Activated CD8-positive, alpha-beta T cell treated with anti-CD3 and anti-CD28 coated beads for 36 hours (primary cell): ENCODE data around the gene CPE. TPM values are rescaled to one million over a fixed set of nuclear protein-coding genes. Genes with fewer than 3 reads are reported as not detected.

ENCODE experiments used
- ATAC-seq: fragments of 200-7000 bp; cut with Tn5 transposase; one replicate; pipeline ENCODE4 v1.10.0; 2021; ENCODE audit warnings: mild to moderate bottlenecking, moderate library complexity
- CTCF ChIA-PET: fragments of 350-600 bp; sonication (Branson Sonifier 250); formaldehyde crosslinking; loops from one replicate; lab custom pipeline; 2021; ENCODE audit warnings: antibody characterized with exemption; lab: Charles Lee
- POLR2A ChIA-PET: fragments of 350-600 bp; sonication (Branson Sonifier 250); formaldehyde crosslinking; loops from one replicate; lab custom pipeline; 2021; ENCODE audit warnings: antibody characterized with exemption; lab: Charles Lee
- DNase-seq: peaks from one replicate; pipeline ENCODE4 v3.0.0-alpha.2; 2020
- H3K27ac Mint-ChIP-seq: one replicate; pipeline ENCODE4 v1.8.0; 2021; ENCODE audit warnings: mild to moderate bottlenecking, mixed read lengths
- H3K27me3 Mint-ChIP-seq: one replicate; pipeline ENCODE4 v1.8.0; 2021; ENCODE audit warnings: mixed read lengths
- H3K36me3 Mint-ChIP-seq: one replicate; pipeline ENCODE4 v1.8.0; 2021; ENCODE audit warnings: low read depth, mixed read lengths
- H3K4me1 Mint-ChIP-seq: one replicate; pipeline ENCODE4 v1.8.0; 2021; ENCODE audit warnings: low read depth, mixed read lengths
- H3K4me3 Mint-ChIP-seq: one replicate; pipeline ENCODE4 v1.8.0; 2021; ENCODE audit warnings: mild to moderate bottlenecking, moderate library complexity, mixed read lengths
- H3K9me3 Mint-ChIP-seq: one replicate; pipeline ENCODE4 v1.8.0; 2021; ENCODE audit warnings: mixed read lengths
- CTCF ChIP-seq: fragments of 200-600 bp; IDR thresholded peaks from one replicate; pipeline ENCODE4 v1.8.0; 2022; ENCODE audit warnings: antibody characterized with exemption, mild to moderate bottlenecking
- intact Hi-C: fragments of 100-400 bp; cut with micrococcal nuclease; formaldehyde crosslinking; loops from one replicate; pipeline ENCODE4 v1.10.0; 2022
- total RNA-seq, 2 experiments: library from RNA; stranded (reverse); gene quantifications; one replicate each; pipeline ENCODE4 v1.2.3, GENCODE V29; 2021

CPE gene
- total RNA-seq, 2 experiments from 2014 or later = not detected

DNA sequence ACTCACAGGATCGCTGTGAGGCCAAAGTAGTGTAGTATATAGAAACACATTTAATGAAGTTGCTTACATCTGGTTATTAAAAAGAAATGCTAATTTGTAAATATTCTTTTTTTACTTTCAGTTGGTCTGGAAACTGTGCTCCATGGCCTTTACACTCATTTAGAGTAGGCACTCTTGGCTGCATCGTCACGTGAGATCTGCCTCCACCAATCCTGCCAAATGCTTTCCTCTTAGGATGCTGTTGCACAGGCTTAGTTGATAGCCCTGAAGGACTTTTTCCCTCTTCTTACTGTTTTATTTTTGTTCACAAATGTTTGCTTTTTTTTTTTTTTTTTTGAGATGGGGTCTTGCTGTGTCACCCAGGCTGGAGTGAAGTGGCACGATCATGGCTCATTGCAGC lies 6.3 kb downstream of the CPE start:
- Mint-ChIP-seq H3K36me3 (no peaks in the 10 kb centered on the region), H3K27ac (no peak overlapping the region), H3K4me1 (no peaks in the 10 kb centered on the region), H3K4me3 (no peak overlapping the region), H3K27me3 (peaks cover 30% of the 10 kb centered on the region), H3K9me3 (no peaks in the 10 kb centered on the region)
- CTCF ChIA-PET = interaction anchor here (0.8 to 1.7 kb wide), 6 partner anchors 15 to 272 kb away, joined by 3 to 7 read pairs (median 4); partner anchors contain the start of gene TMEM192
- ATAC-seq (no peak), DNase-seq (no peak)
- intact Hi-C loops = no loop called here
- TF ChIP-seq CTCF = no peak
- POLR2A ChIA-PET = no interaction called here

DNA sequence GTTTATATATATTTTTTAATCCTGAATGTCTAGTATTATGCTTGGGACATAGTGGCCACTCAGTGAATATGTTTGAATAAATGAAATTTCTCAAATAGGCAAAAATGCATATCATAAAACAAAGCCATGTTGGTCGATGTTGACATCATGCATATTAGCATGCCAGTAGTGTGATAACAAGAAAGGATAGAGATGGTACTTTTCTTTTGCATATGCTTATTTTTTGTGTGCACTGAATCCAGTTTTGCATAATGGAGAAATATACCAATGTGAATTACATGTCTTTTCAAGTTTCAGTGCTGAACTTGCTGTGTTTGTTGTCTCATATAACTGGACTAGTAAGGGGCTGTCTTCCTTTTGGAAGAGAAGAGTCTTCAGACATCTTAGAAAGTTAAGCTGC lies 7.5 kb downstream of the CPE start:
- POLR2A ChIA-PET = no interaction called here
- Mint-ChIP-seq H3K4me3 (no peak overlapping the region), H3K9me3 (no peaks in the 10 kb centered on the region), H3K36me3 (no peaks in the 10 kb centered on the region), H3K27ac (no peak overlapping the region), H3K4me1 (no peaks in the 10 kb centered on the region), H3K27me3 (peaks cover 26% of the 10 kb centered on the region)
- no peak for ATAC-seq
- CTCF ChIA-PET = interaction anchor here (1.0 to 1.1 kb wide), 2 partner anchors 14 to 255 kb away, joined by 4 to 5 read pairs; no protein-coding TSS in a partner anchor
- intact Hi-C loops = no loop called here
- DNase-seq = no peak
- TF ChIP-seq CTCF = no peak

DNA sequence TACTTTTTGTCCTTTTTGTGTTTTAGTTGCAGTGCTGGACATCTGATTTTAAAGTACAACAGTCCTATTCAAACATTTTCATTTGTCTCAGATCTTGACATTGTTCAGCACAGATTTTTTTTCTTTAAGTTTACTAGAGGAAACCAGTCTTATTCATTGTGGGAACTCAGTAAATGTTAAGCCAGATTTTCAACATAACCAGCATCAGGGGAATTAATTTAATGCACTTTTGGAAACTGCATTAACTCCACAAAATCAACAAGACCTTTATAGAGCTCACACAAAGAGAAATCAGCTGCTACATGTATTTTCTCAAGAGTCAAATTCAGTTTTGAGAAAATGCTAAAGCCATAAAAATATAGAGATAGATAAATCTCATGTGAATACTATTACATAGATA lies 9.9 kb downstream of the CPE start:
- Mint-ChIP-seq H3K4me1 (no peaks in the 10 kb centered on the region), H3K27me3 (peaks cover 13% of the 10 kb centered on the region), H3K27ac (no peak overlapping the region), H3K9me3 (no peaks in the 10 kb centered on the region), H3K4me3 (no peak overlapping the region), H3K36me3 (no peaks in the 10 kb centered on the region)
- no peak for ATAC-seq
- no peak for DNase-seq
- no peak for TF ChIP-seq CTCF
- intact Hi-C loops = no loop called here
- ChIA-PET CTCF (interaction anchor here (1.2 kb wide), 1 partner anchor 258 kb away, joined by 3 read pairs; no protein-coding TSS in a partner anchor), POLR2A (no interaction called here)

DNA sequence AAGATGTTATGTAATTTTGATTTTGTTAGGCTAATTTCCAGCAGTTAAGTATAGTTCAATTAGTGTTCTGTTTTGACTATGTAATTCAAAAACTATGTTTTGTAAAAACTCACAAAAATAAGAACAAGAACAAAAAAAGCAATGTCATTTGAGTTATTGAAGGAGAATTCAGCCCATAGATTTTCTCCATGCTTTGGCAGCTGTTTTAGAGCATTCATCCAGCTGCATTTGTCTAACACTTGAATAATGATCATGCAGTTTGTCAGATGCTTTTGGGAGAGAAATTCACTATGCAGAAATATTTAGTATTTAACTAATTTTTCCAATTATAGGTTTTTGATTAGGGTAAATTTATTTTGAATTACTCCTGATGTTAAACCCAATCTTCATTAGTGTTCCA lies 14.2 kb downstream of the CPE start:
- H3K27me3 Mint-ChIP-seq = peaks cover 6% of the 10 kb centered on the region
- intact Hi-C loops = no loop called here
- ChIA-PET POLR2A (no interaction called here), CTCF (interaction anchor here (1.0 kb wide), 1 partner anchor 262 kb away, joined by 4 read pairs; no protein-coding TSS in a partner anchor)
- no peaks in the 10 kb centered on the region for H3K4me1 Mint-ChIP-seq
- TF ChIP-seq CTCF = no peak
- H3K36me3 Mint-ChIP-seq = no peaks in the 10 kb centered on the region
- H3K4me3 Mint-ChIP-seq = no peak overlapping the region
- DNase-seq (no peak), ATAC-seq (no peak)
- no peaks in the 10 kb centered on the region for H3K9me3 Mint-ChIP-seq
- H3K27ac Mint-ChIP-seq = no peak overlapping the region

DNA sequence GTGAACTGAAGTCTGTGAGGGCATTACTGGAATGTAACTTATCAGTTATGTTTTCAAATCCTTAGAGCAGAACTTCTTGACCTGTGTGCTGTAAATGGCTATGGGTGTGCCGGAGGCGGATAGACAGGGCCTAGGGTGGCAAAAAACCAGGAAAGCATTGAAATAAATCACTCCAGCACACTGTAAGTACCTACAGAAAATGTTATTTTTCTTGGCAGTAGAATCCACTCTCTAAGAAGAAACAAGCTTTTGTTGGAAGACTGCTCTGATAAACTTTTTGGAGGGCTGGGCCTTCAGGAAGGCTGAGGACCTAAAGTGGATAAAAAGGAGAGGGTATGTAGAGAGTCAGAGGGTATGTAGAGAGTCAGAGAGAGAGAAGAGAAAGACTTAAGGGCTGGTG lies 14.9 kb downstream of the CPE start:
- ChIA-PET POLR2A (no interaction called here), CTCF (no interaction called here)
- Mint-ChIP-seq H3K9me3 (no peaks in the 10 kb centered on the region), H3K4me3 (no peak overlapping the region), H3K36me3 (no peaks in the 10 kb centered on the region), H3K27ac (no peak overlapping the region), H3K27me3 (peaks cover 2% of the 10 kb centered on the region), H3K4me1 (no peaks in the 10 kb centered on the region)
- intact Hi-C loops = no loop called here
- no peak for DNase-seq
- TF ChIP-seq CTCF = no peak
- ATAC-seq = no peak
